ENCODE data around the gene KIAA0930.

Gene KIAA0930

DNA sequence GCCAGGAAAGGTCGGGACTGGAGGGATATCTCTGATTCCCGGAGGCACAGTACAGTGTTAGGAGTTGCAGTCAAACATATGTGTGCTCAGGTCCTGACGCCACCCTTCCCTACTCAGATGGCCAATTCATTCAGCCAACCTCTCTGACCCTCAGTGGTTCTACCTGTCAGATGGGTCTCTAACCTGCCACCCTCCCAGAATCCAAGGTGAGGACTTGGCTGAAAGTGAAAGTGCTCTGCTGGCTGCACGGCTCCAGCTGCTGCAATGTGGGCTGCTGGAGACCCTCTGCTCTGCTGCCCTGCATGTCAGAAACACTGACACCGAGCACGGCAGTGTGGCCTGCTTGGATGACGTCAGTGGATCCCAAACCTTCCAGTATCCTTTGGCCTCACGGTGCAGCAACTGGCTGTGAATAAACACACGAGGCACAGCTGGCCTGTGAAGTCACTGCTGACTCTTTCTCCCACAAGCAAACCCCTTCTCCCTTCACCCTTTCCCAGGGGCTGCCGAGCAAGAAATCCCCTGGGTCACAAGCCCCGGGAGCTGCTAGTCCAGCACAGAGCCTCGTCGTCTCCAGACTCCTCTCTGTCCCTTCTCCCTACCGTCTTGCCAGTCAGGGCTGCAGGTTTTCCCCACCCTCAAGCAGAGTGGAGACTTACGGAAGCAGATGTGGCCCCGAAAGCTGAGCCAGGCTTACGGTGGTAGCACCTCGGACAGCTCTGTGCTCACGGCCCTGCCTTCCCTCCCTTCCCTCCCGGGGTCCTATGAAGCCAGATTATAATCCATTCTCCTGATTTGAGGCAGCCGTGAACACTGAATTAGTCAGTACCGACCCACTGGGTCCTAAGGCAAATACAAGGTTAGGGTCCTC lies 24.3 kb downstream of the KIAA0930 start:
- DNase-seq (ENCODE audit: low read depth) = no peak

GRCh38 chr22:45212992-45213751 lies 27.5 kb downstream of the KIAA0930 start:
- DNase-seq (ENCODE audit: low read depth) = no peak

DNA sequence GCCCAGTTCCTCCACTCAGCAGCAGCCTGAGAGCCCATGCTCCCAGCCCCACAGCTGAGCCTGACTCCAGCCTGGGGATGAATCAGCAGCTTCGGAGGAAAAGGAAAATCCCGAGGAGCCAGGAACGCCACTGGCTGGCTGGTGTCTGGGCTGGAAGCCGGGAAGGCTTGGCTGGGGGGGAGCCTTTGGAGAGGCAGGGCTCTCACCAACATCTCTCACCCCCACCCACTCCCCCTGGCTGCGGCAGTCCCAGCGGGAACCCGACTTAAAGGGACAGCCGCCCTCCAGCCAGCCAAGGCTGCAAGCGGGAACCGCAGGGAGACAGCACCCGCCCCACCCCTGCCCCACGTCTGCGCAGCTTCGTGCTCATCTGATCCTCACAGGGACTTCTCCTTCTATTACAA lies 28.4 kb downstream of the KIAA0930 start:
- DNase-seq (ENCODE audit: low read depth) = peak; percentile 83

GRCh38 chr22:45211848-45212247 lies 28.8 kb downstream of the KIAA0930 start:
- no peak for DNase-seq (ENCODE audit: low read depth)

- DNase-seq (ENCODE audit: low read depth) = no peak
These were observed 29.3 kb downstream of the KIAA0930 start for GRCh38 chr22:45211435-45211834.

GRCh38 chr22:45210991-45211390 lies 29.7 kb downstream of the KIAA0930 start:
- peak; percentile 89 for DNase-seq (ENCODE audit: low read depth)

- no peak for DNase-seq (ENCODE audit: low read depth)
These were observed 30.1 kb downstream of the KIAA0930 start for GRCh38 chr22:45210577-45210976.

DNA sequence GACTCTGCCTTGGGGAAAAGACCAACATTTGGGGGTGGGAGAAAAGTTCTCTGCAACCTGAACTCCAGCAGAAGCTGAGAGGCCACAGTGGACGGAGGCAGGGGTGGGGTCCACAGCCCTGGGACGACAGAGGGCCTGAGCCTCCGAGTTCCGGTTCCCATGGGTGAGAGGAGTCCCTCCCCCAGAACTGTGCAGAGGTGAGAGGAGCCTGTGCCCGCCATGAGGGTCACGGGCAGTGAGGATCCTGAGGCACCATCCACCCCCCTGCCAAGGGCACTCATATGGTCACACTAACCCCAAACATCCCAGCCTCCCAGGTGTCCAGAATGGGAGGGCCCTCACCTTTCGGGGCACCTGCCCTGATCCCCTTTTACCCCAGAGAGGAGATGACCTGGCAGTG lies 30.5 kb downstream of the KIAA0930 start:
- no peak for DNase-seq (ENCODE audit: low read depth)

- peak; percentile 67 for DNase-seq (ENCODE audit: low read depth)
These were observed 31.5 kb downstream of the KIAA0930 start for GRCh38 chr22:45208993-45209838.

DNA sequence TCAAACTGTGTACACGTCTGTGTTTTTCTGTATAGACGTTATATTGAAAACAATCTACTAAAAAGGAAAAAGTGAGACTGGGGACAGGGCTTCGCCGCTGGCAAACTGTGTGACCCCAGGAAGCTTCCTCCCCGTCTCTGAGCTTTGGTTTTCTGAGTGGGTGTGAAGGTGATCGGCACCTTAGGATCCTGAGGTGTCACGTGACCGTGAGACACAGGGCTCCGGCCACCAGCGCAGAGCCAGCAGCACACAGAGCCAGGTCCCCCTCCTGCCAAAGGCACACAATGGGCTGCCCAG lies 32.0 kb downstream of the KIAA0930 start:
- no peak for DNase-seq (ENCODE audit: low read depth)

DNA sequence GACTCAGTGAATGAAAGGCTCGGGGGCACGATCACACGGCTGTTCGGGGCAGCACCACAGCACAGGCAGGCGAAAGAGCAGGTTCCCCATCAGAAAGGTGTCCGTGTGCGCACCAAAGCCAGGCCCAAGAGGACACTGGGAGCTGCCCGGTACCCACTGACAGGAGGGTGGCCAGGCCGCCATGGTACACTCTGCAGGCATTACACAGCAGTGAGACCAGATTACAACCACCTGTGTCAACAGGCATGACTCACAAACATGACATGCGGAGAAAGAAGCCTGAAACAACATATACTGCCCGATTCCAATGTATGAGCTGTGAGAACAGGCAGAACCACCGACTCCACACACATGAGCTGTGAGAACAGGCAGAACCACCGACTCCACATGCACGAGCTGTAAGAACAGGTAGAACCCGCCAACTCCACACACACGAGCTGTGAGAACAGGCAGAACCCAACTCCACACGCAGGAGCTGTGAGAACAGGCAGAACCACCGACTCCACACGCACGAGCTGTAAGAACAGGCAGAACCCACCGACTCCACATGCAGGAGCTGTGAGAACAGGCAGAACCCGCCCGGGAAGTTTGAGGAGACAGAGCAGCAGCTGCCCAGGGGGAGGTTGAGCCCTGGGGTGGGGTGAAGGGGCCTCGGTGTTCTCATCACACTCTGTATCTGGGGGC lies 32.6 kb downstream of the KIAA0930 start:
- DNase-seq (ENCODE audit: low read depth) = no peak

- DNase-seq (ENCODE audit: low read depth) = no peak
These were observed 33.2 kb downstream of the KIAA0930 start for GRCh38 chr22:45207533-45207932.

- DNase-seq (ENCODE audit: low read depth) = no peak
These were observed 34.5 kb downstream of the KIAA0930 start for GRCh38 chr22:45206233-45206632.

GRCh38 chr22:45205276-45205925 lies 35.3 kb downstream of the KIAA0930 start:
- no peak for DNase-seq (ENCODE audit: low read depth)

- no peak for DNase-seq (ENCODE audit: low read depth)
These were observed 35.9 kb downstream of the KIAA0930 start for GRCh38 chr22:45204819-45205218.

DNA sequence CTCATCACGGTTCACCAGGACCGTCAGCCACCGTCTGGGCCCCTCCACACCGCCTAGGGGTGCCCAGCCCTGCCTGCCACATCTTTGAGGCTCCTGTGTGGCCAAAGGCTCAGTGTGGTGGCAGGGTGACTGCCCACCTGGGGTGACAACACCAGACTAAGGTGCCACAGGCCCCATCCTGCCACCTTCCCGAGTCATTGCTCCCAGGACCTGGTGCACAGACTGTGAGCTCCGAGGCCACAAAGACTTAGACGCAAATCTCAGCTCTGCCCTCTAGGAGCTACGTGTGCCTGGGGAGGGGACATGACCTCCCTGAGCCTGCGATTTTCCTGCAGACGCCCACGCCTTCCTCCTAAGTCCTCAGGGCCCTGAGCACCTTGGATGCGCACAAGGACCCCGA lies 36.5 kb downstream of the KIAA0930 start:
- DNase-seq (ENCODE audit: low read depth) = no peak

- DNase-seq (ENCODE audit: low read depth) = no peak
These were observed 37.3 kb downstream of the KIAA0930 start for GRCh38 chr22:45203150-45203951.

GRCh38 chr22:45202333-45203149 lies 38.2 kb downstream of the KIAA0930 start:
- no peak for DNase-seq (ENCODE audit: low read depth)

GRCh38 chr22:45201678-45202332 lies 38.9 kb downstream of the KIAA0930 start:
- DNase-seq (ENCODE audit: low read depth) = no peak
